ENCODE data around the gene SDHAF1.
"Not testable (repeated sequence)": the region's sequence is repeated elsewhere in the genome, so short reads cannot be mapped to it uniquely, and the experiment has no call there.

SDHAF1 gene

GRCh38 chr19:35973487-35973886 lies 21.5 kb upstream of the SDHAF1 start:
- H3K9me3 Mint-ChIP-seq = no peaks in the 10 kb centered on the region
- H3K4me1 Mint-ChIP-seq = no peaks in the 10 kb centered on the region
- TF ChIP-seq CTCF (IDR thresholded peaks at IDR 0.05; ENCODE audit: unreplicated experiment in 3 of 3) = no peak
- no peaks in the 10 kb centered on the region for H3K36me3 Mint-ChIP-seq (ENCODE audit: low read depth)
- no peak overlapping the region for H3K4me3 Mint-ChIP-seq
- peaks cover 23% of the 10 kb centered on the region for H3K27me3 Mint-ChIP-seq (ENCODE audit: low read depth)
- no peak overlapping the region for H3K27ac Mint-ChIP-seq

- Mint-ChIP-seq H3K27ac (no peak overlapping the region), H3K4me1 (no peaks in the 10 kb centered on the region), H3K9me3 (no peaks in the 10 kb centered on the region), H3K36me3 (ENCODE audit: low read depth) (no peaks in the 10 kb centered on the region), H3K27me3 (ENCODE audit: low read depth) (peaks cover 18% of the 10 kb centered on the region), H3K4me3 (no peak overlapping the region)
- no peak for TF ChIP-seq CTCF (IDR thresholded peaks at IDR 0.05; ENCODE audit: unreplicated experiment in 3 of 3)
Observed at GRCh38 chr19:35975608-35976214, 19.3 kb upstream of the SDHAF1 start.

GRCh38 chr19:35977446-35978222 lies 17.4 kb upstream of the SDHAF1 start:
- H3K27ac Mint-ChIP-seq = no peak overlapping the region
- H3K4me3 Mint-ChIP-seq = no peak overlapping the region
- no peaks in the 10 kb centered on the region for H3K36me3 Mint-ChIP-seq (ENCODE audit: low read depth)
- H3K4me1 Mint-ChIP-seq = no peaks in the 10 kb centered on the region
- no peaks in the 10 kb centered on the region for H3K9me3 Mint-ChIP-seq
- H3K27me3 Mint-ChIP-seq (ENCODE audit: low read depth) = peaks cover 29% of the 10 kb centered on the region
- no peak for TF ChIP-seq CTCF (IDR thresholded peaks at IDR 0.05; ENCODE audit: unreplicated experiment in 3 of 3)

GRCh38 chr19:35978271-35978670 lies 16.7 kb upstream of the SDHAF1 start:
- TF ChIP-seq CTCF (IDR thresholded peaks at IDR 0.05; ENCODE audit: unreplicated experiment in 3 of 3) = no peak
- Mint-ChIP-seq H3K4me3 (no peak overlapping the region), H3K36me3 (ENCODE audit: low read depth) (no peaks in the 10 kb centered on the region), H3K27me3 (ENCODE audit: low read depth) (peaks cover 33% of the 10 kb centered on the region), H3K27ac (no peak overlapping the region), H3K9me3 (no peaks in the 10 kb centered on the region), H3K4me1 (no peaks in the 10 kb centered on the region)

GRCh38 chr19:35978832-35979365 lies 16.1 kb upstream of the SDHAF1 start:
- no peaks in the 10 kb centered on the region for H3K36me3 Mint-ChIP-seq (ENCODE audit: low read depth)

GRCh38 chr19:35980997-35981396 lies 14.0 kb upstream of the SDHAF1 start:
- peaks cover 61% of the 10 kb centered on the region for H3K27me3 Mint-ChIP-seq (ENCODE audit: low read depth)
- not testable (repeated sequence) for H3K4me1 Mint-ChIP-seq; H3K4me3 Mint-ChIP-seq; H3K9me3 Mint-ChIP-seq; H3K36me3 Mint-ChIP-seq (ENCODE audit: low read depth); H3K27ac Mint-ChIP-seq

More at GRCh38 chr19:35978832-35979365, 16.1 kb upstream of the SDHAF1 start:
- Mint-ChIP-seq H3K27ac (no peak overlapping the region), H3K4me1 (no peaks in the 10 kb centered on the region), H3K27me3 (ENCODE audit: low read depth) (peaks cover 40% of the 10 kb centered on the region), H3K4me3 (no peak overlapping the region), H3K9me3 (no peaks in the 10 kb centered on the region)
- no peak for TF ChIP-seq CTCF (IDR thresholded peaks at IDR 0.05; ENCODE audit: unreplicated experiment in 3 of 3)

Measured in nephron (organoid).